ENCODE data around the gene KLRC3.
"Not testable (repeated sequence)": the region's sequence is repeated elsewhere in the genome, so short reads cannot be mapped to it uniquely, and the experiment has no call there.

The KLRC3 gene

DNA sequence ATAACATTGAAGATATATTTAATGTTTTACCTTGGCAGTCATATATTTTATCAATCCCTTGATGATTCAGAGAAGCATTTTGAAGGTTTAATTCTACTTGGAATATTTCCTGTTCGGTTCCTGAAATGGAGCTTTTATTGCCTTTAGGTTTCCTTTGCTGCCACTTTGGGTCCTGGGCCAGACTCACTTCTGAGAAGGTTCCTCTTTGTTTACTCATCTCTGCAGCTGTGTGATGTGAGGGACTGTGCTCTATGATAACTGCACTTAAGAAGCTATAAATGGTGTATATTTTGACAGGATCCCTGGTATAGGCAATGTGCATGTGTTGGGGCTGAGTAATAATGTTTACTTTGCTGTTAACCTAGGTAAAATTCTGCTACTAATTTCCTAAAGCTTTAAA, at the start of gene KLRC3:
TSS of gene KLRC3 (minus strand) at position 262 of the 400 bp plus-strand sequence. CDS start at position 217, 45 bp downstream.
- in situ Hi-C loops (cut with MboI; ENCODE audit: low sequenced_read_pairs): not testable (repeated sequence)

DNA sequence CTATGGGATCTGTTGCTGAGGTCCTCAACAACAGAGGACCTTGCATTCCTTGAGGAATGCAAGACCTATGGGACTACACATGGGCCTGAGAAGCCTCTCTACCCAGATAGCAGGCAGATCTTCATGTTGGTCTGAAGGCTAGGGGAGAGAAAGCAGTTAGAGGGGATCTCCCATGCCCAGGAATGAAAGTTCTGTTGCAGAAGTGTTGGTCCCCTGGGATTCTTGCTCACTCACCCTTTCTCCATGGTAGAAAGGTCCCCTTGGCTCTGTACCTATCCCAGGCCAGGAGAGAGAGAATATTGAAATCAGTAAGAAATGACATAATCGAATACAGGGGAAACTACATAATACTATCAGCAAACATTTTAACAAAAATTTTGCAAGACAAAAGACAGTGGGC, 49.3 kb upstream of the KLRC3 start:
- in situ Hi-C loops (cut with MboI; ENCODE audit: low sequenced_read_pairs): no loop called here

DNA sequence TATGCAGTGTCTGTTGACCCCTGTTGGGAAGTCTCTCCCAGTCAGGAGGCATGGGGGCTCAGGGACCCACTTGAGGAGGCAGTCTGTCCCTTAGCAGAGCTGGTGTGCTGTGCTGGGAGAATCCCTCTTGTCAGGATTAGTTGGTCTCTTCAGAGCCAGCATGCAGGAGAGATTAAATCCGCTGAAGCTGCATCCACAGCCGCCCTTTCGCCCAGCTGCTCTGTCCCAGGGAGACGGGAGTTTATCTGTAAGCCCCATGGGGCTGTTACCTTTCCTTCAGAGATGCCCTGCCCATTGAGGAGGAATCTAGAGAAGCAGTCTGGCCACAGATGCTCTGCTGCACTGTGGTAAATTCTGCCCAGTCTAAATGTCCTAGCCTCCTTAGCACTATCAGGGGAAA, 45.9 kb upstream of the KLRC3 start:
- in situ Hi-C loops (cut with MboI; ENCODE audit: low sequenced_read_pairs): no loop called here

DNA sequence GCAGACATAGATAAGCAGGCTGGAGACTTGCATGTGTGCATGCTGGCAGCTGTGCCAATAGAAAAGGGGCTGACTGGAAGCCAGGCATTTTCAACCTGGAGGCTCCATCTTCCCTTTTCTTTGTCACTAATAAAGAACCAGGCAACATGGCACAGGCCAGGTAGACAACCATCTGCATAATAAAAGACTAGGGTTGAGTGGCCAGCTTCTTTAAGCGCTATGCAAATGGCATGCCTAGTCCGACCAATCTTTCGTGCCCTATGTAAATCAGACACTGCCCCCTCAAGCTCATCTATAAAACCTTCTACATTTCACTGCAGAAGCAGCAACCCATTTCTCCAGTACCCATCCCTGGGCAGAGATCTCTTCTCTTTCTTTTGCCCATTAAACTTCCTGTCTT, 37.4 kb upstream of the KLRC3 start:
- in situ Hi-C loops (cut with MboI; ENCODE audit: low sequenced_read_pairs): no loop called here

DNA sequence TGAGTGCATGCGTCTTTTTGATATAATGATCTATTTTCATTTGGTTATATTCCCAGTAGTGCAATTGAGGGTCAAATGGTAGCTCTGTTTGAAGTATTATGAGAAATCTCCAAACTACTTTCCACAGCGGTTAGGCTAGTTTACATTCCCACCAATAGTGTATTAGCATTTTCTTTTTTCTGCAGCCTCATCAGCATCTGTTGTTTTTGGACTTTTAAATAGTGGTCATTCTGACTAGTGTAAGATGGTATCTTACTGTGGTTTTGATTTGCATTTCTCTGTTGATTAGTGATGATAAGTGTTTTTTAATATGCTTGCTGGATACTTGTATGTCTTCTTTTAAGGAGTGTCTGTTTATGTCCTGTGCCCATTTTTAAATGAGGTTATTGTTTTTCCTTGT, 36.5 kb upstream of the KLRC3 start:
- in situ Hi-C loops (cut with MboI; ENCODE audit: low sequenced_read_pairs): no loop called here

DNA sequence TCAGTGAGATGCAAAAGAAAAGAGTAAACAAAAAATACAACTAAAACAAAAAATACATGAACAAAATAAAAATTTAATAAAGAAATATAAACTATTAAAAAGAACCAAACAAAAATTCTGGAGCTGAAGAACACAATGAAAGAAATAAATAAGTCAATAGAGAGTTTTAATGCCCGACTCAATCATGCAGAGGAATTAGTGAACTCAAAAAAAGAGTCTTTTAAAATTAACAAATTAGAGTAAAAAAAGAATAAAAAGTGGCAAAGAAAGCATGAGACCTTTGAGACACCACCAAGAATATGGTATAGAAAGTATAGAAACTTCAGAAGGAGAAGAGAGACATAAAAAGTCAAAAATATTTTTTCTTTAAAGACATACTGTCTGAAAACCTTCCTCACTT, 35.4 kb upstream of the KLRC3 start:
- in situ Hi-C loops (cut with MboI; ENCODE audit: low sequenced_read_pairs): no loop called here

DNA sequence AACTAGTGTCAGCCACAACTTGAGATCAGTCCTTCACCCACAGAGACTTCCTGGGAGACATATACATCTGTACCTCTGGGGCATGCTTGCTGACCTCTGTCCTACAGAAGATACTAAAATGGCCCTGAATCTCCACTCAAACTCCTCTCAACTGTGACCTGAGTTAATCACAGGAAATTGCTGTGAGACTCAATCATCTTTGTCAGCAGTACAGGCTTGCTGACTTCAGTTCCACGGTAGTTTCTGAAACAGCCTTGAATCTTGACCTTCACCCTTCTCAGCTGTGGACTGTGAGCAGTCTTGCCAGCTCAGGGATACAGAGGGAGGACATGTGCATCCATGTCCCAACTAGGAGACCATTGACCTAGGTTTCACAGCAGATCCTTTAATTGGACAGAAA, 34.1 kb upstream of the KLRC3 start:
- in situ Hi-C loops (cut with MboI; ENCODE audit: low sequenced_read_pairs): no loop called here

DNA sequence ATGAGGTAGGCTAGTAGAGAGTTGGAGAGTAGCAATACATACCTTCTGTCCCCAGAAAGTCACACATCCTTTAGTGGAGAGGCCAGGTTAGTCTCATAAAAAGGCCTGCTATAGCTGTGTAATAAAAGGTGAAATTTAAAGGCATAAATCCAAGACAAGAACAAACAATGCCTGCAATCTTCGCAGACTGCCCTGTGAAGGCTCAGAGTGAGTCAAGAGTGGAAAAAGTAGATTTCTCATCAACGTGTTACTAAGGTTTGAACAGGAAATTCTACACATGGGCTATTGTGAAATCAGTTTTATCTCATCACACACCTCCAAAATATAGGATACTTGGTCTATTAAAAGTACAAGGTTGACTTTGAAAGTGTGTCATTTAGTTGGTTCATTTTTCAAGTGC, 32.8 kb upstream of the KLRC3 start, which contains the start of gene KLRC1:
TSS of gene KLRC1 (minus strand) at position 222 of the 400 bp plus-strand sequence. CDS start 2,221 bp downstream, outside the sequence.
- in situ Hi-C loops (cut with MboI; ENCODE audit: low sequenced_read_pairs): no loop called here

DNA sequence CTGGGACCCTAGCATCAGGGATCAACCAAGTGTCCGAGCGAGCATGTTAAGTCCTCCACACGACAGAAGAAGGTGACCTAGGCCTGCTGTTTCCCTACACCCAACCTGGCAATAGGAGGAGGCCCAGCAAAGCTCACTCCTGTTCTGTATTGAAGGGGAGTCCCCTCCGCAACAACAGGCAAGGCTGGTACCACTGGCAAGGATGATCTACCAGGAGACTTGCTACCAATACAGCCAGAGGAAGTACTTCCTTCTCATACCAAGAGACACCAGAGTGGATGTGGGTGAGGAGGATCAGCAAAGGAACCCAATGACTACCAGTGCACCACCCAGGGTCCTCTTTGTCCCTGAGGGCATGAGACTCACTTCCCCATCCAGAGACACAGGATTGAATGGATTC, 27.8 kb upstream of the KLRC3 start:
- in situ Hi-C loops (cut with MboI; ENCODE audit: low sequenced_read_pairs): no loop called here

DNA sequence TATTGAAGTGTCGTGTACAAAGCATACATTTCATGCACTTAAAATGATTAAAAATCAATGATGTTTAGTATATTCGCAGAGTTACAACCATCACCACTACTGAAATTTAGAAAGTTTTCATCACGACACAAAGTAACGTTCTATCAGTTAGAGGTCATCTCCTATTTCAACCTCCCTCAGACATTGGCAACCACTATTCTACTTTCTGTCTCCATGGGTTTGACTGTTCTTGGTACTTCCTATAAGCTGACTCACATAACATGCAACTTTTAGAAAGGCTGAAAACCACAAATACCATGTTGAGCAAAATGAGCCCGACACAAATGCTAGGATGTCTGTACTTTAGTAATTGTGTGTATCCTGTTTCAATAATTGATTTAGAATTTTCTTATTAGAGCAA, 25.7 kb upstream of the KLRC3 start:
- in situ Hi-C loops (cut with MboI; ENCODE audit: low sequenced_read_pairs): not testable (repeated sequence)

DNA sequence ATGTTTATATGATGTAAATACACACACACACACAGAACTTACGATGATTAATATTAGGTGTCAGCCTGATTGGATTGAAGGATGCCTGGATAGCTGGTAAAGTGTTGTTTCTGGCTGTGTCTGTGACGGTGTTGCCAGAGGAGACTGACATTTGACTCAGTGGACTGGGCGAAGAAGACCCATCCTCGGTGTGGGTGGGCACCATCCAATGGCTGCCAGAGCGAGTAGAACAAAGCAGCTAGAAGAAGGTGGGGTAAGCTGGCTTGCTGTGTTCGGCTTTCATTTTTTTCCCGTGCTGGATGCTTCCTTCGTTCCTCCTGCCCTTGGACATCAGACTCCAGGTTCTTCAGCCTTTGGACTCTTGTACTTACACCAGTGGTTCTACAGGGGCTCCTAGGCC, 20.7 kb upstream of the KLRC3 start:
- in situ Hi-C loops (cut with MboI; ENCODE audit: low sequenced_read_pairs): not testable (repeated sequence)

DNA sequence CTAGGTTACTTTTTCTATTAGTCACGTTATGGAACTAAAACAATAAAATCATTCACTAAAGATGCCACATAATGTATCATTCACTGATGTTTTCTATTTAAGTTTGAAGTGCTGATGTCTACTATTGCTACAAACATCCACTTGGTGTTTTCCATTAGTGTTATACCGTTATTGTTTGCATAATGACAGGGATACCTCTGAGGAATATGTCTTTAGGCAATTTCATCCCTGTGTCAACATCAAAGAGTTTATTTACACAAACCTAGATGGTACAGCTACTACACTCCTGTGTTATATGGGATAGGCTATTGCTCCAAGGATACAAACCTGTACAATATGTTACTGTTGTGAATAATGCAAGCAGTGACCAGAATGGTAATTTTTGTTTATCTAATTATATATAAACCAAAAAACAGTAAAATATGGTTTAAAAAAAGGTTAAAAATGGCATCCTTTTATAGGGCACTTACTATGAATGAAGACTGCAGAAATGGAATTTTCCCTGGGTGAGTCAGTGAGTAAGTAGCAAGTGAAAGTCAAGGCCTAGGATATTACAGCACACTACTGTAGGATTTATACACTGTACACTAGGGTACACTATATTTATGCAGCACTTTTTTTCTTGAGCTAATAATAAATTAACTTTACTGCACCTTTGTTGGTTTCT, 19.3 kb upstream of the KLRC3 start:
- in situ Hi-C loops (cut with MboI; ENCODE audit: low sequenced_read_pairs): not testable (repeated sequence)

DNA sequence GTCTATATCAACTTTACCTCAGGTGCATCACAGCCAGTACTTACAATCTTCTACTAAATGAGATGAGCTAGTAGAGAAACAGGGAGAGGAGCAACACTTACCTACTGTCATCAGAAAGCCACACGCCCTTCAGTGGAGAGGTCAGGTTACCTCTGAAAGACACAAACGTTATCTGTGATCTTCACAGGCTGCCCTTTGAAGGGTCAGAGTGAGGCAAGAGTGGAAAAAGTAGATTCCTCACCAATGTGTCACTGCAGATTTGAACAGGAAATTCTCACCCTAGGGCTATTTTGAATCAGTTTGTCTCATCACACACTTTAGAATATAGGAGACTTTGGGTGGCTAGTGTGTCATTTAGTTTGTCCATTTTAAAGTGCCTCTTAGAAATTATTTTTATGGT, 17.2 kb upstream of the KLRC3 start:
- in situ Hi-C loops (cut with MboI; ENCODE audit: low sequenced_read_pairs): not testable (repeated sequence)

DNA sequence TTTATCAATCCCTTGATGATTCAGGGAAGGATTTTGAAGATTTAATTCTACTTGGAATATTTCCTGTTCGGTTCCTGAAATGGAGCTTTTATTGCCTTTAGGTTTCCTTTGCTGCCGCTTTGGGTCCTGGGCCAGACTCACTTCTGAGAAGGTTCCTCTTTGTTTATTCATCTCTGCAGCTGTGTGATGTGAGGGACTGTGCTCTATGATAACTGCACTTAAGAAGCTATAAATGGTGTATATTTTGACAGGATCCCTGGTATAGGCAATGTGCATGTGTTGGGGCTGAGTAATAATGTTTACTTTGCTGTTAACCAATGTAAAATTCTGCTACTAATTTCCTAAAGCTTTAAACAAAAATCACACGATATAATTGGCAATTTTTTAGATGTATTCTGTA, 15.4 kb upstream of the KLRC3 start, which contains the start of gene KLRC2:
TSS of gene KLRC2 (minus strand) at position 195 of the 400 bp plus-strand sequence. CDS start at position 171, 24 bp downstream.
- in situ Hi-C loops (cut with MboI; ENCODE audit: low sequenced_read_pairs): not testable (repeated sequence)

DNA sequence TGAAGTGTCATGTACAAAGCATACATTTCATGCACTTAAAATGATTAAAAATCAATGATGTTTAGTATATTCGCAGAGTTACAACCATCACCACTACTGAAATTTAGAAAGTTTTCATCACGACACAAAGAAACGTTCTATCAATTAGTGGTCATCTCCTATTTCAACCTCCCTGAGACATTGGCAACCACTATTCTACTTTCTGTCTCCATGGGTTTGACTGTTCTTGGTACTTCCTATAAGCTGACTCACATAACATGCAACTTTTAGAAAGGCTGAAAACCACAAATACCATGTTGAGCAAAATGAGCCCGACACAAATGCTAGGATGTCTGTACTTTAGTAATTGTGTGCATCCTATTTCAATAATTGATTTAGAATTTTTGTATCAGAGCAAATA, 10.2 kb upstream of the KLRC3 start:
- in situ Hi-C loops (cut with MboI; ENCODE audit: low sequenced_read_pairs): not testable (repeated sequence)

DNA sequence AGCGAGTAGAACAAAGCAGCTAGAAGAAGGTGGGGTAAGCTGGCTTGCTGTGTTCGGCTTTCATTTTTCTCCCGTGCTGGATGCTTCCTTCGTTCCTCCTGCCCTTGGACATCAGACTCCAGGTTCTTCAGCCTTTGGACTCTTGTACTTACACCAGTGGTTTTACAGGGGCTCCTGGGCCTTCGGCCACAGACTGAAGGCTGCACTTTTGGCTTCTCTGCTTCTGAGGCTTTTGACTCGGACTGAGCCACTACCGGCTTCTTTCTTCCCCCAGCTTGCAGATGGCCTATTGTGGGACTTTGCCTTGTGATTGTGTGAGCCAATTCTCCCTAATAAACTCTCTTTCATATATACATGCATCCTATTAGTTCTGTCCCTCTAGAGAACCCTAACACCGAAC, 5.5 kb upstream of the KLRC3 start:
- in situ Hi-C loops (cut with MboI; ENCODE audit: low sequenced_read_pairs): not testable (repeated sequence)

DNA sequence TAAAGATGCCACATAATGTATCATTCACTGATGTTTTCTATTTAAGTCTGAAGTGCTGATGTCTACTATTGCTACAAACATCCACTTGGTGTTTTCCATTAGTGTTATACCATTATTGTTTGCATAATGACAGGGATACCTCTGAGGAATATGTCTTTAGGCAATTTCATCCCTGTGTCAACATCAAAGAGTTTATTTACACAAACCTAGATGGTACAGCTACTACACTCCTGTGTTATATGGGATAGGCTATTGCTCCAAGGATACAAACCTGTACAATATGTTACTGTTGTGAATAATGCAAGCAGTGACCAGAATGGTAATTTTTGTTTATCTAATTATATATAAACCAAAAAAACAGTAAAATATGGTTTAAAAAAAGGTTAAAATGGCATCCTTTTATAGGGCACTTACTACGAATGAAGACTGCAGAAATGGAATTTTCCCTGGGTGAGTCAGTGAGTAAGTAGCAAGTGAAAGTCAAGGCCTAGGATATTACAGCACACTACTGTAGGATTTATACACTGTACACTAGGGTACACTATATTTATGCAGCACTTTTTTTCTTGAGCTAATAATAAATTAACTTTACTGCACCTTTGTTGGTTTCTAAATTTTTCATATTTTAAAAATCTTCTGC, 4.0 kb upstream of the KLRC3 start:
- in situ Hi-C loops (cut with MboI; ENCODE audit: low sequenced_read_pairs): not testable (repeated sequence)

DNA sequence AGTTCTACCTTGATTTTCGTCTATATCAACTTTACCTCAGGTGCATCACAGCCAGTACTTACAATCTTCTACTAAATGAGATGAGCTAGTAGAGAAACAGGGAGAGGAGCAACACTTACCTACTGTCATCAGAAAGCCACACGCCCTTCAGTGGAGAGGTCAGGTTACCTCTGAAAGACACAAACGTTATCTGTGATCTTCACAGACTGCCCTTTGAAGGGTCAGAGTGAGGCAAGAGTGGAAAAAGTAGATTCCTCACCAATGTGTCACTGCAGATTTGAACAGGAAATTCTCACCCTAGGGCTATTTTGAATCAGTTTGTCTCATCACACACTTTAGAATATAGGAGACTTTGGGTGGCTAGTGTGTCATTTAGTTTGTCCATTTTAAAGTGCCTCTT, 1.8 kb upstream of the KLRC3 start:
- in situ Hi-C loops (cut with MboI; ENCODE audit: low sequenced_read_pairs): not testable (repeated sequence)

DNA sequence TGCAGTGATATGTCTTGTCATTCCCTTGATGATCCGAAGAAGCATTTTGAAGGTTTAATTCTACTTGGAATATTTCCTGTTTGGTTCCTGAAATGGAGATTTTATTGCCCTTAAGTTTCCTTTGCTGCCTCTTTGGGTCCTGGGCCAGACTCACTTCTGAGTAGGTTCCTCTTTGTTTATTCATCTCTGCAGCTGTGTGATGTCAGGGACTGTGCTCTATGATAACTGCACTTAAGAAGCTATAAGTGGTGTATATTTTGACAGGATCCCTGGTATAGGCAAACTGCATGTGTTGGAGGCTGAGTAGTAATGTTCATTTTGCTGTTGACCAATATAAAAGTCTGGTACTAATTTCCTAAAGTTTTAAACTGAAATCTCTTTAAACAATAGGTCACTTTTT, 11.0 kb downstream of the KLRC3 start, which contains the start of gene KLRC4:
TSS of gene KLRC4 (minus strand) at position 366 of the 400 bp plus-strand sequence. CDS start at position 184, 182 bp downstream.
- in situ Hi-C loops (cut with MboI; ENCODE audit: low sequenced_read_pairs): no loop called here

DNA sequence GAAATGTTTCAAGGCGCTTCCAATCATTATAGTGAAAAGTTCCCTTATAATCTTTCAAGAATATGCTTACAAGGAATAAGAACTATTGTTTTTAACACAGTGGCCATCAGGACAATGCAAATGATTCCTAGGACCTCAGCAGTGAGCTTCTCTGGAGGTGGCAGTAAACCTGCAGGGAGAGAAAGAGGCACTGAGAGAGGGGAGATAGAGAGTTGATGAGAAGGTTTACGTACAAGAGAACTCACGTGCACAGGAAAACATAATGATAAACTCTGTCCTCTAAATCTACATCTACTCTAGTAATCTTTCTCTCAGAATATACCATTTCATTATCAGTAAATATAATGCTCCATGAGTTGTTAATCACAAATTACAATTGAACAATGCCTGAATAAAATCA, 11.6 kb downstream of the KLRC3 start:
- in situ Hi-C loops (cut with MboI; ENCODE audit: low sequenced_read_pairs): no loop called here

DNA sequence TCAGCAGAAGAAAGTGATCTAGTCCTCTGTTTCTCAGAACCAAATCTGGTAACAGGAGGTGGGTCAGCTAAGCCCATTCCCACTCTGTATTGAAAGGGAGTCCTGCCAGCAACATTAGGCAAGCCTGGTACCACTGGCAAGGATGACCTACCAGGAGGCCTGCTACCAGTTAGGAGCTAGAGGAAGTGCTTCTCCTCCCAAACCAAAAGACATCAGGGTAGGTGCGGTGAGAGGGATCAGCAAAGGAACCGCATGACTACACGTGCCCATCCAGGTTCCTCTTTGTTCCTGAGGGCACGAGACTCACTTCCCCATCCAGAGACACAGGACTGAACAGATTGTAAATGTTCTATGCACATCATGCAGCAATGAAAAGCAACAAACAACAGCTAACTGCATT, 13.7 kb downstream of the KLRC3 start:
- in situ Hi-C loops (cut with MboI; ENCODE audit: low sequenced_read_pairs): no loop called here

DNA sequence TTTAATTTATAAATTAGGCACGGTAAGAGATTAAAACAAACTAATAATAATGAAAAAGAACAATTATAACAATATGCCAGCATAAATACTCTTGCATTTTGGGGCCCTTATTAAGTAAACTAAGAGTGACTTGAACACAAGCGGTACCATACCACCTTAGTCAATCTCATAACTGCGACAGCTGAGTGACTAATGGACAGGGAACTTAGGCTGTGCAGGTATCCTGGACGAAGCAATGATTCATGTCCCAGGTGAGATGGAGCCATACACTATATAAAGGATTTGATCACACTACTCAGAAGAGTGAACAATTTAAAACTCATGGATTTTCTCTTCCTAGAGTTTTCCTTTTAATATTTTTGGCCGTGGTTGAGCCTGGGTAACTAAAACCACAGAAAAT, 15.1 kb downstream of the KLRC3 start:
- in situ Hi-C loops (cut with MboI; ENCODE audit: low sequenced_read_pairs): no loop called here
